DND-41 (cell line): Measurements from ENCODE around the gene GLT8D2.
"Not testable (repeated sequence)": the region's sequence is repeated elsewhere in the genome, so short reads cannot be mapped to it uniquely, and the experiment has no call there.

Experiments used
- EZH2 ChIP-seq: IDR thresholded peaks from 3 replicates; pipeline ENCODE4 v1.6.1; 2012; ENCODE audit warnings: borderline replicate concordance, low read depth, mild to moderate bottlenecking, moderate library complexity, low read length, inconsistent platforms; ENCODE audit not compliant: severe bottlenecking
- TF ChIP-seq, protein P1 (sequence below): IDR thresholded peaks from 2 replicates; pipeline ENCODE4 v1.5.1; 2012; ENCODE audit warnings: borderline replicate concordance, low read length, moderate library complexity, mild to moderate bottlenecking; ENCODE audit not compliant: poor library complexity, severe bottlenecking; ENCODE audit errors: extremely low read depth

DNA sequence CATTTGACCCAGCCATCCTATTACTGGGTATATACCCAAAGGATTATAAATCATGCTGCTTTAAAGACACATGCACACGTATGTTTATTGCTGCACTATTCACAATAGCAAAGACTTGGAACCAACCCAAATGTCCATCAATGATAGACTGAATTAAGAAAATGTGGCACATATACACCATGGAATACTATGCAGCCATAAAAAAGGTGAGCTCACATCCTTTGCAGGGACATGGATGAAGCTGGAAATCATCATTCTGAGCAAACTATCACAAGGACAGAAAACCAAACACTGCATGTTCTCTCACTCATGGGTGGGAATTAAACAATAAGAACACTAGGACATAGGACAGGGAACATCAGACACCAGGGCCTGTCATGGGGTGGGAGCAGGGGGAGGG lies 10.2 kb downstream of the GLT8D2 start:
- TF ChIP-seq, protein P1, sequence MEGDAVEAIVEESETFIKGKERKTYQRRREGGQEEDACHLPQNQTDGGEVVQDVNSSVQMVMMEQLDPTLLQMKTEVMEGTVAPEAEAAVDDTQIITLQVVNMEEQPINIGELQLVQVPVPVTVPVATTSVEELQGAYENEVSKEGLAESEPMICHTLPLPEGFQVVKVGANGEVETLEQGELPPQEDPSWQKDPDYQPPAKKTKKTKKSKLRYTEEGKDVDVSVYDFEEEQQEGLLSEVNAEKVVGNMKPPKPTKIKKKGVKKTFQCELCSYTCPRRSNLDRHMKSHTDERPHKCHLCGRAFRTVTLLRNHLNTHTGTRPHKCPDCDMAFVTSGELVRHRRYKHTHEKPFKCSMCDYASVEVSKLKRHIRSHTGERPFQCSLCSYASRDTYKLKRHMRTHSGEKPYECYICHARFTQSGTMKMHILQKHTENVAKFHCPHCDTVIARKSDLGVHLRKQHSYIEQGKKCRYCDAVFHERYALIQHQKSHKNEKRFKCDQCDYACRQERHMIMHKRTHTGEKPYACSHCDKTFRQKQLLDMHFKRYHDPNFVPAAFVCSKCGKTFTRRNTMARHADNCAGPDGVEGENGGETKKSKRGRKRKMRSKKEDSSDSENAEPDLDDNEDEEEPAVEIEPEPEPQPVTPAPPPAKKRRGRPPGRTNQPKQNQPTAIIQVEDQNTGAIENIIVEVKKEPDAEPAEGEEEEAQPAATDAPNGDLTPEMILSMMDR = not testable (repeated sequence)
- TF ChIP-seq EZH2 = not testable (repeated sequence)
